Fibroblast of lung (primary cell): ENCODE data around the gene PCAT7.

ENCODE experiments used
- CTCF ChIP-seq, 2 donors: IDR thresholded peaks in 1 of 2; conservative IDR thresholded peaks in 1 of 2; 1 replicate in 1 of 2; 2 replicates in 1 of 2; pipeline ENCODE4 v1.5.1; 2011 to 2012; ENCODE audit warnings: low read length in 2 of 2, control low read depth in 1 of 2, inconsistent platforms in 1 of 2, low read depth in 1 of 2, mild to moderate bottlenecking in 1 of 2
- EZH2 ChIP-seq: IDR thresholded peaks from 2 replicates; pipeline ENCODE4 v1.5.1; 2012; ENCODE audit warnings: low read length, control low read depth, mild to moderate bottlenecking; ENCODE audit errors: missing control alignments

GRCh38 chr9:94577571-94577970, 22.7 kb downstream of the PCAT7 start:
- TF ChIP-seq CTCF (conservative IDR thresholded peaks at IDR 0.05 in 1 of 2, IDR thresholded peaks at IDR 0.05 in 1 of 2; ENCODE audit: low read depth in 1 of 2, low read length in 2 of 2) (no peak), EZH2 (no peak)
